Jurkat, Clone E6-1 (cell line): ENCODE data around the gene RRP8. TPM values are rescaled to one million over a fixed set of nuclear protein-coding genes. Genes with fewer than 3 reads are reported as not detected.

Experiments
- DNase-seq: peaks from one replicate; pipeline ENCODE4 v3.0.0-alpha.2; 2011; ENCODE audit warnings: low read depth, low spot score
- H3K4me3 ChIP-seq: 2 replicates; pipeline ENCODE4 v1.5.1; 2011; ENCODE audit warnings: mild to moderate bottlenecking, low read length, control low read depth, moderate library complexity
- polyA plus RNA-seq: library from polyadenylated mRNA; unstranded; fragments of >200 nt; gene quantifications from one replicate; pipeline ENCODE4 v1.2.1, GENCODE V29; 2012; ENCODE audit warnings: missing spikeins; ENCODE audit not compliant: insufficient read length, insufficient read depth

RRP8 gene
- 24.9 TPM for polyA plus RNA-seq

DNA sequence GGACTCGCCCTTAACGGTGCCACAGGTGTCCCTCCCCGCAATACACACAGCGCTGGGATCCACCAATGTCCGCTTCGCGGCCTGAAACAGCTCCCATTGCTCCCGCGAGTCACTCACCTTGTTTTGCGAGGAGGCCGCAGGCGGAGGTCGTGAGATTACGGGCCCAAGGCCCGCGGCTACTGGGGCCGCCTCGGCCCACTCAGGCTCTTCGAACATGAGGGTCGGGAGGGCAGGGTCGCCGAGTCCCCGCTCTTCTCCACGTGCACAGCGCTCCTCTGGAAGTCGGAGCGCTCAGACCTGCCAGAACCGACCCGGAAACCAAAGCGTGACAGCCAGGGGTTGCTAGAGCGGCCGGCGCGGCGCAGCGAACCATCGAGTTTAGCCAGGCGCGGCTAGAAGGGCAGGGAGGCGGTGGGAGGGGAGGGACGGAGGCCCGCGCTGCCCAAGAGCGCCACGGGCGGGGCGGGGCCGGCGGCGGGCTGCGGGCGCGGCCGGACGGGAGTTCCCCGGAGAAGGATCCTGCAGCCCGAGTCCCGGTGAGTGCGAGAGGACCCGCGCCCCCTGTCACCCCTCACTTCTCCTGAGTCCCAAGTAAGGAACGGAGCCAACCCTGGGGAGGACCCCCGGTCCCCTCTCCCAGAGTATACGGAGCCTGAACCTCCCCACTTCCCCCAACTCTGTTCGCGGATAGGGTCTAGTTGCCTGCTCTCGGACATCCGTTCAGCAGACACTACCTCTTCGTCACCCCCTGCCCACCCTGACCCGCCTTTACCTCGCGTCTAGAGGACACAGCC, at the start of gene RRP8, which contains the start of gene ILK:
Gene RRP8 (minus strand): TSS at position 330 of the 794 bp plus-strand sequence. CDS start 114 bp downstream, at position 216.
Gene ILK (plus strand): TSS at position 488 of the 794 bp plus-strand sequence. CDS start 498 bp downstream, outside the sequence.
- DNase-seq: peak; percentile 58
- H3K4me3 ChIP-seq: peak within 1 kb of the TSS; percentile 67

- DNase-seq: no peak
- no peak overlapping the region for H3K4me3 ChIP-seq
These were observed 49.7 kb upstream of the RRP8 start for GRCh38 chr11:6653097-6653496.

- no peak overlapping the region for H3K4me3 ChIP-seq
- no peak for DNase-seq
These were observed 48.8 kb upstream of the RRP8 start for GRCh38 chr11:6652182-6652581.

GRCh38 chr11:6650980-6651379, 47.6 kb upstream of the RRP8 start:
- no peak for DNase-seq
- H3K4me3 ChIP-seq: no peak overlapping the region

GRCh38 chr11:6650104-6650503, 46.7 kb upstream of the RRP8 start:
- no peak for DNase-seq
- H3K4me3 ChIP-seq: no peak overlapping the region

- no peak for DNase-seq
- no peak overlapping the region for H3K4me3 ChIP-seq
These were observed 45.1 kb upstream of the RRP8 start for GRCh38 chr11:6648501-6648900.

DNA sequence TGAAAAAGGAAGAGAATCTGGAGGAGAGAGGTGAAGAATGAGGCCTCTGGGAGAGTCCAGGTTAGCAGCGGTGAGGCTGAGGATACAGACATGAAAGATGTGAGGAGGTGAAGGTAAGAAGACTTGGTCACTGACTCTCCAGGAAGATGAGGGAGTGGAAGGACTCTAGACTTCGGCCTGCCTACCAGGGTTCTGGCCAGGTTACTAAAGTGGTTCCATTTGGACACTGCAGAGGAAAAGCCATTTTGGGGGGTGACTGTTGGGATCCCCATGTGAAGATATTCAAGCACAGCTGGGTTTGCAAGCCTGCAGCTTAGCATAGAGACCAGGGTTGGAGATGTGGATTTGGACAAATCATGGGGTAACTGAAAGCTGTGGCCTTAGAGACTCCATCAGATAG, 44.4 kb upstream of the RRP8 start:
- DNase-seq: no peak
- H3K4me3 ChIP-seq: no peak overlapping the region

GRCh38 chr11:6646918-6647679, 43.7 kb upstream of the RRP8 start:
- no peak overlapping the region for H3K4me3 ChIP-seq
- DNase-seq: peak; percentile 36

- no peak overlapping the region for H3K4me3 ChIP-seq
- DNase-seq: no peak
These were observed 43.1 kb upstream of the RRP8 start for GRCh38 chr11:6646576-6646917.

DNA sequence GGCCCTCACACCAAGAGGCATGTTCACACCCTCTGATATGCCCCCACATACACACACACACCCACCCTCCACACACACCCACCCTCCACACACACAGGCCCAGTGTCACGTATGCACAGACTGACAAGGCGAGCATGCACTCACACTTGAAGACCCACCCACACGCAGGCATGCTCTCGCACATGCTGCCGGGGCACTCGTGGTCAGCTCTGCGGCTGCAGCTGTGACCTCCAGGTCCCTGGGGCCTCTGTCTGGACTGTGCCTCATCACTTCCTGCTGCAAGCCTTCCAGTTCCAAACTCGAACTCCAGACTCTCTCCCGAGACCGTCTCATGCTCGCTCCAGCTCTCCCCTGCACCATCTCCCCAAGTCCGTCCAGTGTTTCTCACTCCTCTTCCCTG, 42.7 kb upstream of the RRP8 start:
- no peak overlapping the region for H3K4me3 ChIP-seq
- no peak for DNase-seq

- no peak for DNase-seq
- H3K4me3 ChIP-seq: no peak overlapping the region
These were observed 39.5 kb upstream of the RRP8 start for GRCh38 chr11:6642957-6643356.

- no peak overlapping the region for H3K4me3 ChIP-seq
- no peak for DNase-seq
These were observed 37.7 kb upstream of the RRP8 start for GRCh38 chr11:6640985-6641701.

- DNase-seq: no peak
- H3K4me3 ChIP-seq: no peak overlapping the region
These were observed 36.9 kb upstream of the RRP8 start for GRCh38 chr11:6640036-6640984.

GRCh38 chr11:6638429-6638828, 35.0 kb upstream of the RRP8 start:
- H3K4me3 ChIP-seq: no peak overlapping the region
- no peak for DNase-seq

DNA sequence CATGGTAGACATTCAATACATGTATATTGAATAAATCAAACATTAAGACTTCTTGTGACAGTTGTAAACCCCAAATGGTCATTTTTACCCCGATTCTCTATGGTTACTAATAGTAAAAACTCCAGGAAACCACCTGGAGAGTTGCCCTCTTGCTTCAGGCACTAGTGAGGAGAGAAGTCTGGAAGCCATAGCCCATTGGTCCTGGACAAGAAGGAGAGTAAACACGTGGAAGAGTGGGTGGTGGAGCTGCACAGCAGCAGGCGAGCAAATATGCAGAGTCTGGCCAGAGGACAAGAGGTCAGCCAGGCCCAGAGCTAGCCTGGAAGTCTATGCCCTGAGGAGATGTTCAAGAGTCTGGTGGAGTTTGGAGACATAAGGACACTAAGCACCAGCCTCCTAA, 34.5 kb upstream of the RRP8 start:
- no peak for DNase-seq
- H3K4me3 ChIP-seq: no peak overlapping the region

DNA sequence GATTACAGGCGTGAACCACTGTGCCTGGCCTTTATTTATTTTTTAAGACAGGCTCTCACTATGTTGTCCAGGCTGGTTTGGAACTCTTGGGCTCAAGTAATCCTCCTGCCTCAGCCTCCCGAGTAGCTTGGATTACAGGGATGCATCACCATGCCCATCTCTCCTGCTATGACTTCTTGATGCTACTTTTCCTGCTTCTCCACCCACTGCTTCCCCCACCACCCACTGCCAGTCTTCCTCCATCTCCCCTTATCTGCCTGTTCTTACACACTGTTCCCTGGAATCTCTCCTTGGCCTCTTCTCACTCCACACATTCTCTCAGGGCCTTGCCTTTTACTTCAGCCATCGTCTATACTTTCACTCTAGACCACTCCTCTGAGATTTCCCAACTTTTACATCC, 33.1 kb upstream of the RRP8 start:
- DNase-seq: no peak
- no peak overlapping the region for H3K4me3 ChIP-seq

DNA sequence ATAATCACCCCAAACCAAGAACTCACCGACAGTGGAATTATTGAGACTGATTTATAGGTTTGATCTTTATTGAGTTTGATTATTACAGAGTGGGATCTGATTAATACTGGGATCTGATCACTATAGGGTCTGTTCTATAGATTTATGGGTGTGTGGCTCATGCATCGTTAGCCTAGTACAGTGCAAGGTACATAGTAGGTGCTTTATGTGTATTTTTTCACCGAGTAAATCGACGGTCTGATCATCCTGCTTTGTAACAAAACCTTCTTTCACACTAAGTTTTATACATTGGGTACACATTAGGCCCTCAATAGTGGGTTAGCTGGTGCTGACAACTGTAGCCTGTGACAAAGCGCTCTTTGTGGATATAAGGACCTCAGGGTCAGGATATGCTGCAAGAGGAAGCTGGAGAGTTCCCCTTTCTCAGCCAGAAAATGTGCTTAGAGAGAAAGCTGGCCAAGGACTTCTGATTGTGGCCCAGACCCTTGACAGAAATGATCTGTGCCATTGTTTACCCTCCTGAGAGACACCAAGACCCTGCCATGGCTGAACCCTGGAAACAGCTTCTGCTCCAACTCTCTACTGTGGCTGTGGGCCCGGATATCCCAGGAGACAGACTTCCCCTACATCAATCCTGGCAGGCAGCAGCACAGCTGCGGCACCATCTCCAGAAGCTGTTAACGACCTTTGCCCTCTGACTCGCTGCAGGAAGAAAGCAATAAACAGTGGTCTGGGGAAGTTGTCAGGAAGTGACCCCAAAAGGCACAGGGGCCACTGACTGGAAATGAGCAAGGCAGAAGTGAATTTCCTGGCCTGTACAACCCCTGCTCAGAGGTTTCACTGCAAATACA, 31.9 kb upstream of the RRP8 start:
- no peak overlapping the region for H3K4me3 ChIP-seq
- DNase-seq: no peak

GRCh38 chr11:6634534-6634933, 31.1 kb upstream of the RRP8 start:
- DNase-seq: no peak
- no peak overlapping the region for H3K4me3 ChIP-seq
